Prostate gland (tissue), 2 donors: ENCODE measurements around the gene GGT5. TPM values are rescaled to one million over a fixed set of nuclear protein-coding genes. Genes with fewer than 3 reads are reported as not detected.

Experiments used
- DNase-seq: peaks from one replicate; pipeline ENCODE4 v3.0.0-alpha.2; 2019; ENCODE audit warnings: low spot score
- H3K27ac ChIP-seq, 2 donors: fragments of 200-600 bp; sonication (generic); 2 replicates each; pipeline ENCODE4 v1.5.1; 2017 to 2019
- H3K27me3 ChIP-seq: fragments of 200-600 bp; sonication (generic); replicated peaks from 2 replicates; pipeline ENCODE4 v1.5.1; 2019; ENCODE audit not compliant: insufficient read depth
- H3K36me3 ChIP-seq, 2 donors: fragments of 200-600 bp; sonication (generic); 1 replicate in 1 of 2; 2 replicates in 1 of 2; pipeline versions ENCODE4 v1.5.1 to v1.8.1; 2017 to 2019
- H3K4me1 ChIP-seq: fragments of 200-600 bp; sonication (generic); replicated peaks from 2 replicates; pipeline ENCODE4 v1.5.1; 2019
- H3K4me3 ChIP-seq, 2 donors: fragments of 200-600 bp; sonication (generic); 2 replicates each; pipeline ENCODE4 v1.5.1; 2017 to 2019
- H3K9me3 ChIP-seq: fragments of 200-600 bp; sonication (generic); 2 replicates; pipeline ENCODE4 v1.5.1; 2017
- CTCF ChIP-seq, 4 experiments: fragments of 200-600 bp in 2 of 4; fragments of 450-650 bp in 2 of 4; sonication (generic) in 2 of 4; IDR thresholded peaks; 1 replicate in 3 of 4; 2 replicates in 1 of 4; pipeline ENCODE4 v1.5.1; 2016 to 2019; ENCODE audit warnings: antibody characterized with exemption in 4 of 4, mild to moderate bottlenecking in 2 of 4, moderate library complexity in 2 of 4
- POLR2A ChIP-seq: fragments of 450-650 bp; IDR thresholded peaks from one replicate; pipeline ENCODE4 v1.6.1; 2016; ENCODE audit warnings: antibody characterized with exemption, mild to moderate bottlenecking
- POLR2AphosphoS5 ChIP-seq: sonication (generic); formaldehyde crosslinking; IDR thresholded peaks from one replicate; pipeline ENCODE4 v1.6.1; 2017; ENCODE audit warnings: antibody characterized with exemption
- WGBS: methylation state at CpG from one replicate; pipeline ENCODE4 v1.1.5; 2018; 5-methylcytosine and 5-hydroxymethylcytosine counted together
- intact Hi-C: fragments of 100-400 bp; cut with DNase I; formaldehyde crosslinking; loops from one replicate; pipeline ENCODE4 v1.14.2; 2022
- total RNA-seq, 2 donors: library from RNA; depleted of rRNA; stranded (reverse); fragments of >200 nt; gene quantifications; one replicate each; pipeline ENCODE4 v1.1.0, GENCODE V29; 2016

Gene GGT5
- total RNA-seq, 2 donors from 2014 or later: 19.2 to 39.7 TPM

- H3K27me3 ChIP-seq: no peaks in the 10 kb centered on the region
- no peak overlapping the region for H3K4me3 ChIP-seq
- intact Hi-C loops: no loop called here
- WGBS: 91% methylated on average over 5 of the region's 5 CpGs
- H3K9me3 ChIP-seq: no peaks in the 10 kb centered on the region
- no peak for TF ChIP-seq CTCF (IDR thresholded peaks at IDR 0.05)
- no peak for TF ChIP-seq POLR2A
- no peak for TF ChIP-seq POLR2AphosphoS5
- no peak overlapping the region for H3K27ac ChIP-seq
- no peaks in the 10 kb centered on the region for H3K36me3 ChIP-seq
- H3K4me1 ChIP-seq: peaks cover 16% of the 10 kb centered on the region
- no peak for DNase-seq
Observed at GRCh38 chr22:24191893-24192292, 53.0 kb downstream of the GGT5 start.

GRCh38 chr22:24191381-24191841, 53.5 kb downstream of the GGT5 start:
- WGBS: 88% methylated on average over 12 of the region's 12 CpGs
- TF ChIP-seq CTCF (IDR thresholded peaks at IDR 0.05): no peak
- no peak for TF ChIP-seq POLR2AphosphoS5
- TF ChIP-seq POLR2A: no peak
- no peak for DNase-seq

GRCh38 chr22:24190596-24191208, 54.2 kb downstream of the GGT5 start:
- Histone ChIP-seq H3K4me1 (peaks cover 12% of the 10 kb centered on the region), H3K9me3 (no peaks in the 10 kb centered on the region), H3K27me3 (no peaks in the 10 kb centered on the region), H3K27ac (no peak overlapping the region), H3K36me3 (no peaks in the 10 kb centered on the region), H3K4me3 (no peak overlapping the region)
- intact Hi-C loops: no loop called here
- TF ChIP-seq CTCF (IDR thresholded peaks at IDR 0.05) (no peak), POLR2A (no peak), POLR2AphosphoS5 (no peak)
- 93% methylated on average over 8 of the region's 8 CpGs for WGBS
- no peak for DNase-seq

More at GRCh38 chr22:24191381-24191841, 53.5 kb downstream of the GGT5 start:
- Histone ChIP-seq H3K27ac (no peak overlapping the region), H3K4me1 (peaks cover 16% of the 10 kb centered on the region), H3K4me3 (no peak overlapping the region), H3K9me3 (no peaks in the 10 kb centered on the region), H3K27me3 (no peaks in the 10 kb centered on the region), H3K36me3 (no peaks in the 10 kb centered on the region)
- intact Hi-C loops: no loop called here

GRCh38 chr22:24190159-24190540, 54.7 kb downstream of the GGT5 start:
- no peaks in the 10 kb centered on the region for H3K9me3 ChIP-seq
- WGBS: 86% methylated on average over 14 of the region's 14 CpGs
- H3K4me3 ChIP-seq: no peak overlapping the region
- no peak for DNase-seq
- H3K36me3 ChIP-seq: no peaks in the 10 kb centered on the region
- no peak overlapping the region for H3K27ac ChIP-seq
- TF ChIP-seq POLR2AphosphoS5 (no peak), CTCF (IDR thresholded peaks at IDR 0.05) (no peak), POLR2A (no peak)
- H3K4me1 ChIP-seq: peaks cover 10% of the 10 kb centered on the region
- intact Hi-C loops: no loop called here
- no peaks in the 10 kb centered on the region for H3K27me3 ChIP-seq
